Skeletal muscle tissue (tissue), 4 donors: ENCODE measurements around the gene IDI2. TPM values are rescaled to one million over a fixed set of nuclear protein-coding genes. Genes with fewer than 3 reads are reported as not detected.
A peak's percentile ranks its signal among the peaks of the same experiment; 100 is the strongest.

ENCODE experiments used
- H3K27ac ChIP-seq: one replicate; pipeline ENCODE4 v1.7.0; 2013; ENCODE audit warnings: mild to moderate bottlenecking, low read depth, low read length, inconsistent platforms
- H3K27me3 ChIP-seq, 3 donors: one replicate each; pipeline ENCODE4 v1.7.0; 2013; ENCODE audit warnings: low read length in 3 of 3; ENCODE audit not compliant: control insufficient read depth in 3 of 3, insufficient read depth in 3 of 3
- H3K36me3 ChIP-seq, 3 donors: one replicate each; pipeline ENCODE4 v1.7.0; 2013; ENCODE audit warnings: low read length in 3 of 3; ENCODE audit not compliant: control insufficient read depth in 3 of 3, insufficient read depth in 3 of 3
- H3K4me1 ChIP-seq, 3 donors: one replicate each; pipeline ENCODE4 v1.7.0; 2013; ENCODE audit warnings: low read length in 3 of 3, mild to moderate bottlenecking in 3 of 3; ENCODE audit not compliant: control insufficient read depth in 3 of 3, insufficient read depth in 3 of 3
- H3K4me3 ChIP-seq, 3 donors: one replicate each; pipeline ENCODE4 v1.7.0; 2013; ENCODE audit warnings: low read length in 3 of 3
- H3K9ac ChIP-seq, 3 donors: one replicate each; pipeline ENCODE4 v1.7.0; 2013; ENCODE audit warnings: low read length in 3 of 3, mild to moderate bottlenecking in 3 of 3, moderate library complexity in 2 of 3, low read depth in 1 of 3
- H3K9me3 ChIP-seq, 3 donors: one replicate each; pipeline ENCODE4 v1.7.0; 2013; ENCODE audit warnings: low read length in 3 of 3; ENCODE audit not compliant: control insufficient read depth in 3 of 3
- total RNA-seq: library from RNA; depleted of rRNA; stranded (reverse); fragments of >200 nt; gene quantifications from one replicate; pipeline ENCODE4 v1.2.3, GENCODE V29; 2014
- donor health status: Osteomylitis.

Gene IDI2
- total RNA-seq, 1 donor from 2014 or later: not detected

DNA sequence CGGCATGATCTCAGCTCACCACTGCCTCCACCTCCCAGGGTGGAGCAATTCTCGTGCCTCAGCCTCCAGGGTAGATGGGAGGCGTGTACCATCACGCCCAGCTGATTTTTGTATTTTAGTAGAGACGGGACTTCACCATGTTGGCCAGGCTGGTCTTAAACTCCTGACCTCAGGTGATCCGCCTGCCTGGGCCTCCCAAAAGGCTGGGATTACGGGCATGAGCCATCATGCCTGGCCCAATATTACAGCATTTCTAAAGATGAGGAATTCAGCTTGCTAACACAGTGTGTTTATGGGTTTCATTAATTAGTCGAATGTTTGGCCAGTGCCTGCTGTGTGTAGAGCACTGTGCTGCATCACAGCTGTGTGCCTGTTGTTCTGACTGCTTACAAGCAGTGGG, 34.2 kb upstream of the IDI2 start:
- H3K4me3 ChIP-seq: no peak overlapping the region
- peaks cover 20 to 27% (median 21%) of the 10 kb centered on the region in 3 donors for H3K4me1 ChIP-seq
- no peaks in the 10 kb centered on the region for H3K9me3 ChIP-seq
- no peaks in the 10 kb centered on the region for H3K27me3 ChIP-seq
- H3K27ac ChIP-seq: no peak overlapping the region
- H3K9ac ChIP-seq: no peak overlapping the region
- peaks cover 0 to 4% (median 0%) of the 10 kb centered on the region in 3 donors for H3K36me3 ChIP-seq

- H3K4me1 ChIP-seq: peaks cover 26 to 41% (median 27%) of the 10 kb centered on the region in 3 donors
- H3K4me3 ChIP-seq: peak overlapping the region; percentile 93 to 99 (median 98)
- peak overlapping the region; percentile 22 to 97 (median 96) for H3K9ac ChIP-seq
- H3K36me3 ChIP-seq: peaks cover 2 to 9% (median 4%) of the 10 kb centered on the region in 3 donors
- H3K27ac ChIP-seq: peak overlapping the region; percentile 98
- no peaks in the 10 kb centered on the region for H3K9me3 ChIP-seq
- H3K27me3 ChIP-seq: no peaks in the 10 kb centered on the region
Measured at GRCh38 chr10:1058017-1058416, 32.4 kb upstream of the IDI2 start.

- peaks cover 26 to 41% (median 27%) of the 10 kb centered on the region in 3 donors for H3K4me1 ChIP-seq
- H3K9me3 ChIP-seq: no peaks in the 10 kb centered on the region
Measured at GRCh38 chr10:1057106-1057657, 31.5 kb upstream of the IDI2 start.

GRCh38 chr10:1056326-1057105, 30.9 kb upstream of the IDI2 start, which contains the start of gene WDR37:
Gene WDR37, plus strand, starts transcription at chr10:1056385. Its CDS starts 15,771 bp downstream, at chr10:1072156.
- H3K36me3 ChIP-seq: peaks cover 3 to 17% (median 13%) of the 10 kb centered on the region in 3 donors
- no peaks in the 10 kb centered on the region for H3K9me3 ChIP-seq
- peaks cover 28 to 41% (median 30%) of the 10 kb centered on the region in 3 donors for H3K4me1 ChIP-seq
- peak within 1 kb of the TSS; percentile 95 to 97 (median 96) for H3K9ac ChIP-seq
- H3K27me3 ChIP-seq: no peaks in the 10 kb centered on the region
- peak within 1 kb of the TSS; percentile 98 for H3K27ac ChIP-seq
- peak within 1 kb of the TSS; percentile 93 to 99 (median 98) for H3K4me3 ChIP-seq

More at GRCh38 chr10:1057106-1057657, 31.5 kb upstream of the IDI2 start:
- Histone ChIP-seq H3K4me3 (peak overlapping the region; percentile 93 to 99 (median 98)), H3K36me3 (peaks cover 3 to 15% (median 11%) of the 10 kb centered on the region in 3 donors), H3K9ac (peak overlapping the region; percentile 86 to 97 (median 96)), H3K27me3 (no peaks in the 10 kb centered on the region), H3K27ac (peak overlapping the region; percentile 98)

DNA sequence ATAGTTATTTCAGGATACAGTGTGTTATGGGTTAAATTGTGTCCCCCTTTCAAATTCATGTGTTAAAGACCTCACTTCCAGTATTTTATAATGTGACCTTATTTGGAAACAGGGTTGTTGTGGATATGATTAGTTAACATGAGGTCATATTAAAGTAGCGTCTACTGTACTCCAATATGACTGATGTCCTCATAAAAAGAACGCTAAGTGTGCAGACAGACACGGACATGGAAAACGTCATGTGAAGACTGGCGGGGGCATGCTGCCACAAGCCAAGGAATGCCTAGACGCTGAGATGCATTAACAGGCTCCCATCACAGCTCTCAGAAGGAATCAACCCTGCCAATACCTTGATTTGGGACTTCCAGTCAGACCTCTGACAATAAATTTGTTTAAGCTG, 29.0 kb upstream of the IDI2 start:
- H3K27ac ChIP-seq: no peak overlapping the region
- peaks cover 6 to 24% (median 15%) of the 10 kb centered on the region in 3 donors for H3K36me3 ChIP-seq
- no peaks in the 10 kb centered on the region for H3K9me3 ChIP-seq
- H3K27me3 ChIP-seq: no peaks in the 10 kb centered on the region
- peak overlapping the region in 2 of 3 donors; percentile 53 to 99 for H3K4me3 ChIP-seq
- H3K9ac ChIP-seq: no peak overlapping the region
- H3K4me1 ChIP-seq: peaks cover 30 to 42% (median 39%) of the 10 kb centered on the region in 3 donors

GRCh38 chr10:1050554-1050953, 24.9 kb upstream of the IDI2 start:
- peak overlapping the region in 2 of 3 donors; percentile 47 to 86 for H3K9ac ChIP-seq
- H3K9me3 ChIP-seq: no peaks in the 10 kb centered on the region
- H3K27me3 ChIP-seq: no peaks in the 10 kb centered on the region
- peaks cover 30 to 46% (median 38%) of the 10 kb centered on the region in 3 donors for H3K4me1 ChIP-seq
- H3K4me3 ChIP-seq: peak overlapping the region; percentile 46 to 99 (median 88)
- peaks cover 10 to 24% (median 16%) of the 10 kb centered on the region in 3 donors for H3K36me3 ChIP-seq
- H3K27ac ChIP-seq: no peak overlapping the region

- Histone ChIP-seq H3K27me3 (no peaks in the 10 kb centered on the region), H3K27ac (peak overlapping the region; percentile 99), H3K4me1 (peaks cover 29 to 44% (median 34%) of the 10 kb centered on the region in 3 donors), H3K9me3 (no peaks in the 10 kb centered on the region), H3K36me3 (peaks cover 10 to 24% (median 16%) of the 10 kb centered on the region in 3 donors), H3K9ac (peak overlapping the region; percentile 86 to 89 (median 86)), H3K4me3 (peak overlapping the region; percentile 88 to 99 (median 91))
Measured at GRCh38 chr10:1050145-1050544, 24.5 kb upstream of the IDI2 start.

GRCh38 chr10:1049425-1049958, 23.8 kb upstream of the IDI2 start:
- H3K27me3 ChIP-seq: no peaks in the 10 kb centered on the region
- peaks cover 28 to 44% (median 30%) of the 10 kb centered on the region in 3 donors for H3K4me1 ChIP-seq
- H3K27ac ChIP-seq: peak overlapping the region; percentile 99
- no peaks in the 10 kb centered on the region for H3K9me3 ChIP-seq
- H3K36me3 ChIP-seq: peaks cover 10 to 24% (median 16%) of the 10 kb centered on the region in 3 donors
- H3K4me3 ChIP-seq: peak overlapping the region; percentile 88 to 99 (median 91)
- peak overlapping the region; percentile 86 to 91 (median 89) for H3K9ac ChIP-seq

- Histone ChIP-seq H3K27me3 (no peaks in the 10 kb centered on the region), H3K4me1 (peaks cover 32 to 44% (median 33%) of the 10 kb centered on the region in 3 donors)
Measured at GRCh38 chr10:1048732-1049424, 23.2 kb upstream of the IDI2 start, which contains the start of gene IDI1. Gene IDI1, minus strand, starts transcription at chr10:1049119. Its CDS starts 116 bp downstream, at chr10:1049003.

More at GRCh38 chr10:1048732-1049424, 23.2 kb upstream of the IDI2 start, which contains the start of gene IDI1:
- H3K9me3 ChIP-seq: no peaks in the 10 kb centered on the region
- peak within 1 kb of the TSS; percentile 99 for H3K27ac ChIP-seq
- peak within 1 kb of the TSS; percentile 86 to 93 (median 91) for H3K9ac ChIP-seq
- peaks cover 10 to 21% (median 16%) of the 10 kb centered on the region in 3 donors for H3K36me3 ChIP-seq
- peak within 1 kb of the TSS; percentile 91 to 99 (median 99) for H3K4me3 ChIP-seq
